HepG2 (cell line): ENCODE measurements around the gene UBL5. TPM values are rescaled to one million over a fixed set of nuclear protein-coding genes. Genes with fewer than 3 reads are reported as not detected.

ENCODE experiments used
- ARID2 ChIP-seq: sonication (generic); formaldehyde crosslinking; IDR thresholded peaks from 2 replicates; pipeline ENCODE4 v1.8.1; 2022; ENCODE audit warnings: mild to moderate bottlenecking, missing genetic modification reagents, borderline replicate concordance
- BCL3 ChIP-seq: sonication (generic); formaldehyde crosslinking; IDR thresholded peaks from 2 replicates; pipeline ENCODE4 v1.5.1; 2020; ENCODE audit warnings: mild to moderate bottlenecking, missing genetic modification reagents, moderate library complexity
- FOXA3 ChIP-seq: IDR thresholded peaks from 2 replicates; pipeline ENCODE4 v1.6.1; 2016; ENCODE audit warnings: missing genetic modification reagents, missing compliant biosample characterization
- GFI1 ChIP-seq: sonication (generic); formaldehyde crosslinking; IDR thresholded peaks from 2 replicates; pipeline ENCODE4 v1.5.0; 2020; ENCODE audit warnings: missing genetic modification reagents, mild to moderate bottlenecking, borderline replicate concordance
- HES4 ChIP-seq: sonication (generic); formaldehyde crosslinking; IDR thresholded peaks from 2 replicates; pipeline ENCODE4 v1.9.0; 2021; ENCODE audit warnings: mild to moderate bottlenecking, missing genetic modification reagents, borderline replicate concordance
- HMG20B ChIP-seq: conservative IDR thresholded peaks from 2 replicates; pipeline ENCODE4 v1.6.1; 2016; ENCODE audit warnings: missing genetic modification reagents, missing compliant biosample characterization
- IRF1 ChIP-seq: sonication (generic); formaldehyde crosslinking; IDR thresholded peaks from 2 replicates; pipeline ENCODE4 v1.4.0; 2020; ENCODE audit warnings: low read depth, mild to moderate bottlenecking, missing genetic modification reagents
- MXD4 ChIP-seq: IDR thresholded peaks from 2 replicates; pipeline ENCODE4 v1.6.1; 2016; ENCODE audit warnings: mild to moderate bottlenecking, missing biosample characterization, missing genetic modification reagents
- RBFOX2 ChIP-seq: fragments of 200-400 bp; formaldehyde crosslinking; IDR thresholded peaks from 2 replicates; pipeline ENCODE4 v1.6.1; 2017; ENCODE audit warnings: low read depth, mild to moderate bottlenecking, low read length
- RFX3 ChIP-seq: IDR thresholded peaks from 2 replicates; pipeline ENCODE4 v1.6.1; 2016; ENCODE audit warnings: missing biosample characterization, missing genetic modification reagents
- RFX5 ChIP-seq: IDR thresholded peaks from 2 replicates; pipeline ENCODE4 v1.6.1; 2011; ENCODE audit warnings: low read depth, low read length, improper control_type of control experiment
- SIX4 ChIP-seq: sonication (generic); formaldehyde crosslinking; IDR thresholded peaks from 2 replicates; pipeline ENCODE4 v1.4.0; 2020; ENCODE audit warnings: missing genetic modification reagents
- SP2 ChIP-seq: sonication (generic); formaldehyde crosslinking; IDR thresholded peaks from 2 replicates; pipeline ENCODE4 v1.5.1; 2020; ENCODE audit warnings: mild to moderate bottlenecking, missing genetic modification reagents
- TSC22D2 ChIP-seq: sonication (generic); formaldehyde crosslinking; IDR thresholded peaks from 2 replicates; pipeline ENCODE4 v1.5.1; 2020; ENCODE audit warnings: missing genetic modification reagents, mild to moderate bottlenecking, borderline replicate concordance
- ZBTB44 ChIP-seq: sonication (generic); formaldehyde crosslinking; IDR thresholded peaks from 2 replicates; pipeline ENCODE4 v1.4.0; 2020; ENCODE audit warnings: missing genetic modification reagents
- ZFYVE20 ChIP-seq: sonication (generic); formaldehyde crosslinking; IDR thresholded peaks from 2 replicates; pipeline ENCODE4 v1.8.0; 2023; ENCODE audit warnings: low read depth, mild to moderate bottlenecking, moderate library complexity, missing genetic modification reagents, borderline replicate concordance
- ZMYM3 ChIP-seq: sonication (generic); formaldehyde crosslinking; IDR thresholded peaks from 2 replicates; pipeline ENCODE4 v1.5.1; 2020; ENCODE audit warnings: mild to moderate bottlenecking, missing genetic modification reagents
- ZNF446 ChIP-seq: sonication (generic); formaldehyde crosslinking; IDR thresholded peaks from 2 replicates; pipeline ENCODE4 v1.5.0; 2020; ENCODE audit warnings: mild to moderate bottlenecking, missing genetic modification reagents
- ZNF737 ChIP-seq: sonication (generic); formaldehyde crosslinking; IDR thresholded peaks from 2 replicates; pipeline ENCODE4 v1.5.0; 2020; ENCODE audit warnings: missing genetic modification reagents, mild to moderate bottlenecking, borderline replicate concordance
- ZNF777 ChIP-seq: sonication (generic); formaldehyde crosslinking; IDR thresholded peaks from 2 replicates; pipeline ENCODE4 v1.4.0; 2020; ENCODE audit warnings: missing genetic modification reagents
- ZSCAN21 ChIP-seq: sonication (generic); formaldehyde crosslinking; IDR thresholded peaks from 2 replicates; pipeline ENCODE4 v1.8.0; 2022; ENCODE audit warnings: mild to moderate bottlenecking, missing genetic modification reagents, moderate library complexity, borderline replicate concordance
- polyA plus RNA-seq, 8 experiments: library from polyadenylated mRNA; depleted of rRNA in 3 of 8; stranded (reverse) in 7 of 8; unstranded in 1 of 8; fragments of >200 nt; fragmentation: Illumina TruSeq in 4 of 8; extraction: Trizol in 4 of 8; gene quantifications; 2 replicates each; pipeline versions ENCODE4 v1.2.1 to v1.2.3, GENCODE V29; 2011 to 2016; ENCODE audit warnings: low read depth in 4 of 8, missing spikeins in 1 of 8, mixed read lengths in 1 of 8; ENCODE audit not compliant: insufficient read depth in 1 of 8
- total RNA-seq, 5 experiments: library from RNA; depleted of rRNA; stranded (reverse); fragments of >200 nt; fragmentation: Illumina TruSeq; extraction: Trizol; gene quantifications; 2 replicates each; pipeline ENCODE4 v1.2.3, GENCODE V29; 2016; ENCODE audit warnings: low read depth in 1 of 5
- TF ChIP-seq, protein P1 (sequence below): IDR thresholded peaks from 2 replicates; pipeline ENCODE4 v1.6.1; 2016; ENCODE audit warnings: missing compliant biosample characterization, missing genetic modification reagents, borderline replicate concordance
- TF ChIP-seq, protein P2 (sequence below): sonication (generic); formaldehyde crosslinking; IDR thresholded peaks from 2 replicates; pipeline ENCODE4 v1.9.0; 2021; ENCODE audit warnings: missing genetic modification reagents, mild to moderate bottlenecking, borderline replicate concordance

The UBL5 gene
- total and polyA plus RNA-seq, 2 of the 13 experiments (the other 11 are each of a cell fraction or from before 2014, with no cell fraction given), result 373 to 487 TPM

- TF ChIP-seq IRF1 (no peak), TSC22D2 (CRISPR knock-in tag) (no peak; the same call in 1 of the 2 replicates), ZFYVE20 (CRISPR knock-in tag) (0 out of 2 replicates have a peak, but pooled peaks have one; percentile 16), SP2 (no peak), SIX4 (no peak; the same call in 1 of the 2 replicates), HMG20B (CRISPR knock-in tag) (no peak), ZMYM3 (CRISPR knock-in tag) (no peak), ZNF737 (CRISPR knock-in tag) (no peak), MXD4 (peak; percentile 72), RFX3 (no peak), ZNF446 (CRISPR knock-in tag) (no peak), ARID2 (CRISPR knock-in tag) (no peak), ZNF777 (CRISPR knock-in tag) (no peak), ZSCAN21 (CRISPR knock-in tag) (no peak; the same call in 1 of the 2 replicates), HES4 (peak; percentile 50; the same call in 1 of the 2 replicates), GFI1 (CRISPR knock-in tag) (peak; percentile 51; the same call in 1 of the 2 replicates), RBFOX2 (peak; percentile 95), ZBTB44 (CRISPR knock-in tag) (no peak), RFX5 (no peak), FOXA3 (no peak; the same call in 1 of the 2 replicates), BCL3 (peak; percentile 84; the same call in 1 of the 2 replicates)
- TF ChIP-seq, protein P1, sequence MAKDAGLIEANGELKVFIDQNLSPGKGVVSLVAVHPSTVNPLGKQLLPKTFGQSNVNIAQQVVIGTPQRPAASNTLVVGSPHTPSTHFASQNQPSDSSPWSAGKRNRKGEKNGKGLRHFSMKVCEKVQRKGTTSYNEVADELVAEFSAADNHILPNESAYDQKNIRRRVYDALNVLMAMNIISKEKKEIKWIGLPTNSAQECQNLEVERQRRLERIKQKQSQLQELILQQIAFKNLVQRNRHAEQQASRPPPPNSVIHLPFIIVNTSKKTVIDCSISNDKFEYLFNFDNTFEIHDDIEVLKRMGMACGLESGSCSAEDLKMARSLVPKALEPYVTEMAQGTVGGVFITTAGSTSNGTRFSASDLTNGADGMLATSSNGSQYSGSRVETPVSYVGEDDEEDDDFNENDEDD (CRISPR knock-in tag), result peak; percentile 51; the same call in 1 of the 2 replicates
- TF ChIP-seq, protein P2, sequence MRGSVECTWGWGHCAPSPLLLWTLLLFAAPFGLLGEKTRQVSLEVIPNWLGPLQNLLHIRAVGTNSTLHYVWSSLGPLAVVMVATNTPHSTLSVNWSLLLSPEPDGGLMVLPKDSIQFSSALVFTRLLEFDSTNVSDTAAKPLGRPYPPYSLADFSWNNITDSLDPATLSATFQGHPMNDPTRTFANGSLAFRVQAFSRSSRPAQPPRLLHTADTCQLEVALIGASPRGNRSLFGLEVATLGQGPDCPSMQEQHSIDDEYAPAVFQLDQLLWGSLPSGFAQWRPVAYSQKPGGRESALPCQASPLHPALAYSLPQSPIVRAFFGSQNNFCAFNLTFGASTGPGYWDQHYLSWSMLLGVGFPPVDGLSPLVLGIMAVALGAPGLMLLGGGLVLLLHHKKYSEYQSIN (CRISPR knock-in tag), result no peak
These were observed 8.8 kb upstream of the UBL5 start, which contains the start of gene FBXL12 (continued) for GRCh38 chr19:9818734-9819595.
